GM12891 (cell line): Measurements from ENCODE around the gene FGF12.

ENCODE experiments used
- DNase-seq: peaks from one replicate; pipeline ENCODE4 v3.0.0; 2011; ENCODE audit warnings: low spot score; ENCODE audit not compliant: insufficient read length
- FAIRE-seq: peaks from 2 replicates; lab custom pipeline; 2011; peaks lifted over from hg19 to GRCh38; lab: Jason Lieb, UNC
- PAX5 ChIP-seq: IDR thresholded peaks from 2 replicates; pipeline ENCODE4 v1.6.1; 2011; ENCODE audit warnings: low read length, moderate library complexity, mild to moderate bottlenecking; ENCODE audit not compliant: insufficient read depth, severe bottlenecking
- POLR2A ChIP-seq: IDR thresholded peaks from 2 replicates; pipeline ENCODE4 v1.6.1; 2011; ENCODE audit warnings: low read depth, low read length, control low read depth
- POLR2AphosphoS5 ChIP-seq: IDR thresholded peaks from 2 replicates; pipeline ENCODE4 v1.6.1; 2011; ENCODE audit warnings: low read depth, low read length, control low read depth
- POU2F2 ChIP-seq: IDR thresholded peaks from 2 replicates; pipeline ENCODE4 v1.6.1; 2011; ENCODE audit warnings: low read depth, mild to moderate bottlenecking, control low read depth, low read length, moderate library complexity
- SPI1 ChIP-seq: IDR thresholded peaks from 2 replicates; pipeline ENCODE4 v1.6.1; 2011; ENCODE audit warnings: low read depth, low read length, control low read depth
- TAF1 ChIP-seq: IDR thresholded peaks from 2 replicates; pipeline ENCODE4 v1.6.1; 2011; ENCODE audit warnings: low read depth, low read length, control low read depth

Gene FGF12

GRCh38 chr3:192090586-192090985, 636.8 kb downstream of the FGF12 start:
- TF ChIP-seq TAF1, result no peak
- TF ChIP-seq SPI1, result no peak
- no peak for TF ChIP-seq POLR2AphosphoS5
- no peak for TF ChIP-seq POLR2A
- no peak for TF ChIP-seq PAX5
- no peak for TF ChIP-seq POU2F2
- no peak for DNase-seq
- FAIRE-seq, result peak; percentile 38
